ENCODE data around the gene CACNA1E.

- TF ChIP-seq CTCF (IDR thresholded peaks at IDR 0.05) (no peak), POLR2A (IDR thresholded peaks at IDR 0.05) (no peak)
These were observed 104.6 kb downstream of the CACNA1E start for GRCh38 chr1:181587870-181588438.

All from lower leg skin (tissue), 3 donors.